Measurements from ENCODE around the gene BANP. TPM values are rescaled to one million over a fixed set of nuclear protein-coding genes. Genes with fewer than 3 reads are reported as not detected.
A peak's percentile ranks its signal among the peaks of the same experiment; 100 is the strongest.
"Not testable (repeated sequence)": the region's sequence is repeated elsewhere in the genome, so short reads cannot be mapped to it uniquely, and the experiment has no call there.

Gene BANP
- total and polyA plus RNA-seq, 2 experiments from 2014 or later, result 26.7 to 27.9 TPM

DNA sequence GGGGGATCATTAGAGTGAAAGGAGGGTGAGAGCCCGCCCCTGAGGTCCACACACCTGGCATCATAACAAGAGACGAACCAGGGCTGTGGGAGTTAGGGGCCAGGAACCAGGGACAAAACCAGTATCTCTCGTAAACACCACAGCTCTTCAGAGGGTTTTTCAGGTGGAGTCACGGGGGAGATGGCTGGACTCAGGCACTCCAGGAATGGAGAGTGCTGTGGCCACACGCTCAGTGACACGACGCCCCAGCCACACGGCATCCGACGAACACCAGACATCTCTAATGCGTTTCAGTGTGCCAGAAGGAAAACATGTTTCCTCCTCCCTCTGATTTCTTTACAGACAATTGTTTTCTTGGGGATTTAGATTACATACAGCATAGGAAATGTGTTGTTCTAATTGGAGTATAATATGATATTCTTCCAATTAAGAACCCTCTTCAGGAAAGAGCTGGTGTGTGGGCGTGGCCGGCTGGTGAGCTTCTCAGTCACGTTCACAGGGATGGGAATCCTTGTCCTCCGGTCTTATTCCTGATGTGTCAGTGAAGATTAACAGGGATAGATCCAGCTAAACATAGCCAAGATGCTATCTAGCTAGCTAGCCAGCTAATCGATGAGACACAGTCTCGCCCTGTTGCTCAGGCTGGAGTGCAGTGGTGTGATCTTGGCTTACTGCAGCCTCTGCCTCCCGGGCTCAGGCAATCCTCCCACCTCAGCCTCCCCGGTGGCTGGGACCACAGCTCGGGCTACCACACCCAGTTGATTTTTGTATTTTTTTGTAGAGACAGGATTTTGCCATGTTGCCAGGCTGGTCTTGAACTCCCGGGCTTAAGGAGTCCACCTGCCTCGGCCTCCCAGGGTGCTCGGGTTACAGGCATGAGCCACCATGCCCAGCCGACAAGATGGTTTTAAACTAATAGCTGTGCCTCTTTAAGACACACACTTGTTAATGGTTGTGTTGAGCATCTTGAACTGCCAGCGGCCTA, 98.6 kb downstream of the BANP start:
- H3K4me3 ChIP-seq, result no peak overlapping the region

DNA sequence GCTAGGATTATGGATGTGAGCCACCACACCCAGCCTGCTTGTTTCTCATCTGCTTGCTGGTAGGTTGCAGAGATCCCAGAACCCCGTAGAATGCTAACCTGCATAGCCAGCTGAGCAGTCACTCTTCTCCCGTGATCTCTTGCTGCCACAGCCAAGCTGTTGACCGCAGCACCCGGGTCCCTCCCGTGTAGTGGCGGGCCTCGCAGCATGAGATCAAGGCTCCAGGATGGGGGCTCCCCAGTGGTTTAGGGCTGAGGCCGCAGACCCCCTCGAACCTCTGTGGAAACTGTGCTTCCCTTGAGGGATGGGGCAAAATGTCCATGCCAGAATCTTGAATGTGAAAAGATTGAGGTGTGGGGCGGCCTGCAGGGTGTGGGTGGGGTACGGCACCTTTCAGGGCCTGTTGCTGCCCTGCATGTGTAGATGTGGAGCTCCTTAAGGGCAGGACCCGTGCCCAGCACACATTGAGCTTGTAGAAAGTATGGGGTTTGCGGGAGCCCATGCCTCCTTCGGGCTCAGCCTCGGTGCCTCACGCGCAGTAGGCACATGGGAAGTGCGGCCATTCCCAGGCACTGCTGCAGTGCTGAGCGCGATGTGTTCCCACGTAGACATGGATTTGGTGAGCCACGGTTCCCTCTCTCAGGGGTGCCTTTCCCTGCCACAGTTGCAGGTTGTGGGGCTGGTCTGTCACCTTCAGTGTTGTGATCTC, 99.9 kb downstream of the BANP start:
- DNase-seq (ENCODE audit: low read depth in 1 of 2, low spot score in 1 of 2), result no peak
- no peaks in the 10 kb centered on the region for H3K36me3 ChIP-seq
- no peaks in the 10 kb centered on the region for H3K27me3 ChIP-seq
- no peak overlapping the region for H3K4me3 ChIP-seq
- TF ChIP-seq, protein P1, sequence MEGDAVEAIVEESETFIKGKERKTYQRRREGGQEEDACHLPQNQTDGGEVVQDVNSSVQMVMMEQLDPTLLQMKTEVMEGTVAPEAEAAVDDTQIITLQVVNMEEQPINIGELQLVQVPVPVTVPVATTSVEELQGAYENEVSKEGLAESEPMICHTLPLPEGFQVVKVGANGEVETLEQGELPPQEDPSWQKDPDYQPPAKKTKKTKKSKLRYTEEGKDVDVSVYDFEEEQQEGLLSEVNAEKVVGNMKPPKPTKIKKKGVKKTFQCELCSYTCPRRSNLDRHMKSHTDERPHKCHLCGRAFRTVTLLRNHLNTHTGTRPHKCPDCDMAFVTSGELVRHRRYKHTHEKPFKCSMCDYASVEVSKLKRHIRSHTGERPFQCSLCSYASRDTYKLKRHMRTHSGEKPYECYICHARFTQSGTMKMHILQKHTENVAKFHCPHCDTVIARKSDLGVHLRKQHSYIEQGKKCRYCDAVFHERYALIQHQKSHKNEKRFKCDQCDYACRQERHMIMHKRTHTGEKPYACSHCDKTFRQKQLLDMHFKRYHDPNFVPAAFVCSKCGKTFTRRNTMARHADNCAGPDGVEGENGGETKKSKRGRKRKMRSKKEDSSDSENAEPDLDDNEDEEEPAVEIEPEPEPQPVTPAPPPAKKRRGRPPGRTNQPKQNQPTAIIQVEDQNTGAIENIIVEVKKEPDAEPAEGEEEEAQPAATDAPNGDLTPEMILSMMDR (IDR thresholded peaks at IDR 0.05; ENCODE audit: low read depth, low read length), result no peak
- no peaks in the 10 kb centered on the region for H3K4me1 ChIP-seq (ENCODE audit: low read depth)
- H3K27ac ChIP-seq, result no peak overlapping the region
- no peaks in the 10 kb centered on the region for H3K9me3 ChIP-seq (ENCODE audit: low read depth)

More for the DNA sequence above, 98.6 kb downstream of the BANP start:
- Histone ChIP-seq H3K27me3 (no peaks in the 10 kb centered on the region), H3K9me3 (ENCODE audit: low read depth) (no peaks in the 10 kb centered on the region), H3K27ac (no peak overlapping the region), H3K4me1 (ENCODE audit: low read depth) (no peaks in the 10 kb centered on the region), H3K36me3 (no peaks in the 10 kb centered on the region)
- TF ChIP-seq, protein P1 (IDR thresholded peaks at IDR 0.05; ENCODE audit: low read depth, low read length), result no peak
- DNase-seq (ENCODE audit: low read depth in 1 of 2, low spot score in 1 of 2), result peak in 1 of 2 donors; percentile 24

DNA sequence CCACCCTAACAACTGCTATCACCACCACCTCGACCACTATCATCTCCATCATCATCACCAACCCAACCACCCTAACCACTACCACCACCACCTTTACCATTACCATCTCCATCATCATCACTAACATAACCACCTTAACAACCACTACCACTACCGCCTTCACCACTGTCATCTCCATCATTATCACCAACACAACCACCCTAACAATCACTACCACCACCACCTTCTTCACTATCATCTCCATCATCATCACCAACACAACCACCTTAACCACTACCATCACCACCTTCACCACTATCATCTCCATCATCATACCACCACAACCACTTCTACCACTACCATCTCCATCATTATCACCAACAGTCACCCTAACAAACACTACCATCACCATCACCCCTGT, 101.4 kb downstream of the BANP start:
- Histone ChIP-seq H3K36me3 (no peaks in the 10 kb centered on the region), H3K4me3 (no peak overlapping the region), H3K27me3 (no peaks in the 10 kb centered on the region), H3K27ac (no peak overlapping the region), H3K9me3 (ENCODE audit: low read depth) (no peaks in the 10 kb centered on the region), H3K4me1 (ENCODE audit: low read depth) (no peaks in the 10 kb centered on the region)
- DNase-seq (ENCODE audit: low read depth in 1 of 2, low spot score in 1 of 2), result no peak
- TF ChIP-seq, protein P1 (IDR thresholded peaks at IDR 0.05; ENCODE audit: low read depth, low read length), result no peak

DNA sequence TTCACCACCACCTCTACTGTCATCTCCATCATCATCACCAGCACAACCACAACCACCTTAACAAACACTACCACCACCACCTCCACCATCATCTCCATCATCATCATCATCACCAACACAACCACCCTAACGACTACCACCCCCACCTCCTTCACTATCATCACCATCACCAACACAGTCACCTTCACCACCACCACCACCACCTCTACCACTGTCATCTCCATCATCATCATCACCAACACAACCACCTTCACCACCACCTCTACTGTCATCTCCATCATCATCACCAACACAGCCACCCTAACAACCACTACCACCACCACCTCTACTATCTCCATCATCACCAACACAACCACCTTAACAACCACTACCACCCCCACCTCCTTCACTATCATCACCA, 102.2 kb downstream of the BANP start:
- H3K27ac ChIP-seq; H3K27me3 ChIP-seq; H3K36me3 ChIP-seq; H3K4me1 ChIP-seq (ENCODE audit: low read depth); H3K4me3 ChIP-seq; H3K9me3 ChIP-seq (ENCODE audit: low read depth); DNase-seq (ENCODE audit: low read depth in 1 of 2, low spot score in 1 of 2): not testable (repeated sequence)

DNA sequence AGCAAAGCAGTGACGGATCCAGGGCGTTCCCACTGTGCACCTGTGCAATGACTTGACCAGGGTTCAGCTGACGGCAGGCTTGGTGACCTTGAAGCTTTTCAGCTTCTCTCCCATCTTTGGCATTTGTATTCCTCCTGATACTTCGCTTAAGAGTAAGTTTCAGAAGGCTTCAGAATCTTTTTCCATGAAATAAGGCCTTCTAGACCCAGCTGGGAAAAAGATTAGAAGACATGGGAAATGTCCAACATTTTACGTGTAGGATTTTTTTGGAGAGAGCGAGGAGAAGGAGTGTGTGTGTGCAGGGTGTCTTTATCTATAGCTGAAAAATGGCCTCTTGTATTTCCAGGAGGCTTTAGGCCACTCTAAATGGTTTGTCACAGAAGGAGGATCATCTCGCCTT, 104.1 kb downstream of the BANP start:
- H3K27me3 ChIP-seq, result no peaks in the 10 kb centered on the region
- H3K9me3 ChIP-seq (ENCODE audit: low read depth), result no peaks in the 10 kb centered on the region
- H3K27ac ChIP-seq, result no peak overlapping the region
- DNase-seq (ENCODE audit: low read depth in 1 of 2, low spot score in 1 of 2), result no peak
- H3K36me3 ChIP-seq, result no peaks in the 10 kb centered on the region
- H3K4me1 ChIP-seq (ENCODE audit: low read depth), result no peaks in the 10 kb centered on the region
- TF ChIP-seq, protein P1 (IDR thresholded peaks at IDR 0.05; ENCODE audit: low read depth, low read length), result no peak
- no peak overlapping the region for H3K4me3 ChIP-seq

DNA sequence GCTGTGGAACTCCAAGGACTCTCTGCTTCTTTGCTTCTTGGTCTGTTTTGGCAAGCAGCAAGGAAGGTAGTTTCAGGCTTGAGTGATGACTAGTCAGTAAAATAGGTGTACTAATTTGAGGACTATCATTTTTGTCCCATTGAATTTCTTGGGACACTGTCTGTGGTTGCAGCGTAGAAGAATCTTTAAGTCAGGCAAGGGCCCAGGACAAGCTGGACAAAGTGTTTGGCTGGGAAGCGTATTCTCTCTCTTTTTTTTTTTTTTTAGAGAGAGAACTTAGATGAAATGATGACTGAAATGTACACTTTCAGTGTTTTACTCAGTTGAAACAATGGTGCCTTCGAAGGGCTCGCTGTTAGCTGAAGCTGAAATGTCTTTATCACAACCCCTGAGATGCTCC, 105.0 kb downstream of the BANP start:
- Histone ChIP-seq H3K36me3 (no peaks in the 10 kb centered on the region), H3K27me3 (no peaks in the 10 kb centered on the region), H3K4me3 (no peak overlapping the region), H3K4me1 (ENCODE audit: low read depth) (no peaks in the 10 kb centered on the region), H3K9me3 (ENCODE audit: low read depth) (no peaks in the 10 kb centered on the region), H3K27ac (no peak overlapping the region)
- TF ChIP-seq, protein P1 (IDR thresholded peaks at IDR 0.05; ENCODE audit: low read depth, low read length), result no peak
- no peak for DNase-seq (ENCODE audit: low read depth in 1 of 2, low spot score in 1 of 2)

All from cardiac muscle cell (in vitro differentiated cells and primary cell).